GM21786 (cell line): ENCODE data around the gene NACAD.

Experiments used
- ATAC-seq: cut with Tn5 transposase; IDR thresholded peaks from one replicate; pipeline ENCODE4 v1.9.1; 2021; ENCODE audit not compliant: unreplicated experiment

Gene NACAD

DNA sequence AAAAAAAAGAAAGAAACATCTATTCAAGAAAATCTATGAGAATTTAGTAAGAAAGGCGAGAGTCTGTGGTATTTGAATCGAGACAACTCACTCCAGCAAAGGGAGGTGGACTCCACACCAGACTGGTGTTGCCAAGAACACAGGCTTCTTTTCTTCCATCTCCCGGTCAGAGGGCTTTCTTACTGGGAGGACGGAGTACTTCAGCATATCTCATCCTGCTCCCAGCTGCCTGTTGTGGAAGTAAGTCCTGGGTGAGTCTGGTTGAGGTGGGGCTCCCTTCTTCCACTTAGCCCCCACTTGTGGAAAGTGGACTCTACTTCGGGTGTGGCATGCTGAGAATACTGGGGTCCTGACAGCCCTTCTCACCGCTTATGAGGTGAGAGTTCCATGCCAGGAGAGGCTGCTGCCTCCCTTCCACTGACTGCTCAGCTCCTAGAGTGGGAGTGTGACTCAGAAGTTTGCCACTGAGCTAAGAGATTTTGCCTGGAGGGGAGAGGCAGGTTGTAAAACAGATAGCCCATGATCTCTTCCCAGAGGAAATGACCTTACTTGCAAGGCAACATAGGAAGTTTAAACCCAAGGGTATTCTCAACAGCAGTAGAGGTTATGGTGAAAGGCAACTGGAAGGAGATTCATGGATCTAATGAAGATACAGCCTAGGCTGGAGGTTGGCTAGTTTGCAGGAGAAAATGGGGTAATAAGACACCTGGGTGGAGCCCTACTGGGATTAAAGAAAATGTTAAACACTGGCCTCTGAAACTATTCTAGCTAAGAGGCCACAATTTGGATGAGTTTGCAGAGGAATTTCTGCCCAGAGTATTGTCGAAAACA, 3.5 kb upstream of the NACAD start:
- ATAC-seq = no peak

DNA sequence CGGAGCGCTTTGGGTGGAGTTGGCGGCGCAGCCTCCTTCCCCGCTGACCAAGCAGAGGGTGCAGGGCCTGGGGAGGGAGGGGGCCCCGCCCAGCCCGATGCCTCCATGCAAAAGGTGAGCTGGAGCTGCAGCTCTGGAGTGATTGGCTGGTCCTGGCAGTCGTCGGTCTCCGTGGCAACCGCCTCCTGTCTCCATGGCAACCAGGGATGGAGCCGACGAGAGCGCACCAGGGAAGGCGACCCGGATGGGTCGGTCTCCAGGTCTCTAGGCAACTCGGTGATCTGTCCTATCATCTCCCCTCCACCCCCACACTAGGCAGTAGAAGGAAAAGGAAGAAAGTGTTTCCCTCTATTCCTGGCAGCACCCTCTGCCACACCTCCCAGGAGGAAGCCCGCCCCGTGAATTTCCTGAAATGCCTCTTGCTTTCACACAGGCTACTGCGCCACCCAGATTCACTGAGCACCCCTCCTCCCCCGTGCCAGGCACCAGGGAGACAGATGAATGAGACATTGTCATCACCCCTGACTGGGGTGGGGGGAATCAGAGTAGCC, 647 bp upstream of the NACAD start:
- ATAC-seq = no peak

DNA sequence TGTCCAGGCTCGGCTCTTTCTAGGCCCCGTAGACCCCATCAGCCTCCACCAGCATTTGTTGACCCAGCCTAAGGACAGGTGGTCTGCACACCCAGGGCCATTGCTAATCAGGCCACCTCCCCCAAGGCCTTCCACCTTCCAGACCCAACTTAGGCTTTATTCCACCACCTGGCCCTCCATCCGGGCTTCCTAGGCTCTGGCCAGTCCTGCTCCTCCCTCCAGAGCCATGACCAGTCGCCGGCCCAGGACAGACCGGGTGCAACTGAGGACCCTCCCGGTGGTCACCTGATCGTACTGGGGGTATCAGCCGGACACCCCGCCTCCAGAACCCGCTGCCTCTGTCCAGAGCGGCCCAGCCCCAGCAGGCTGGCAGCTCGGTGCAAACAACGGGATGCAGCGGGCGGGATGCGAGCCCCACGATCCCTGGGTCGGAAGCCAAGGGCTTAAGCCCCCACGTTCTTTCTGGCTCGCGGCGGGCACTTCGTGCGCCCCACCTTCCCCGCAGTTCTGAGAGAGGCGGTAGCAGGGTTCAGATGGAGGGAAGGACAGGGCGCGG, 545 bp downstream of the NACAD start:
- ATAC-seq = no peak

DNA sequence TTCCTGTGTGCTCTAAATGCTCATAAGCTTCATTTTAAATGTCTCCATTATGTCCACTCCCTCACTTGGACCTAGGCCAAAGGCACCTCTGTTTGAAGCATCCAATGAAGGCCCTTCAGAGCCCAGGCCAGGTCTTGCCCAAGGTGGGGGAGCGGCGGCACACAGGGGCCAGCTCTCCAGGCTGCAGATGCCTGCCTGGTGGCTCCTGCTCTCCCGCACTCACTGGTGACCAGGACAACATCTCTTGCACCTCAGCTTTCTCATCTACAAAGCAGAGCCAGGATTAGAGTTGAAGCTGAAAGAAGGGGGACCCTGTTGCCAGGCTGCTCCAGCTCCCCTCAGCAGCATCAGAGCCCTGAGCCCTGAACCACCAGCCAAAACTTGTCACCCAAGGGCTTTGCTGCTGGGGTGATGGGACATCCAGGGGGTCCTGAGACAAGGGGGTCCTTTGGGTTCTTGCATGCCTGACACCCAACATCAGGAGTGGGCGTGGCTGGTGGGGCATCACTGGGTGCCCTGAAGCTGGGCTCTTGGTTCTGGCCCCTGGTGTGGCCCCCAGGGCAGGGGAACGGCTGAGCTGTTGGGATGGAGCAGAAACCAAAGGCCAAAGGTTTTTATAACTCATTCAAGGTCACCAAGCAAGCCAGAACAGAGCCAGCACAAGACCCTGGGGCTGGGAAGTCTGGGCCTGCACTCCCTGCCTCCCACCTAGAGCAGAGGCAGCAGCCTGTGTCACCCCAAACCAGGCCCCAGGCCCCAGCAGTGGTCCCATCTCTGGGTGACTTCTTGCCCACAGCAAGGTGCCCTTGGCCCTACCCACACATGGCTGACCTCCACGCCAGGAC, 1.2 kb downstream of the NACAD start:
- ATAC-seq = no peak

DNA sequence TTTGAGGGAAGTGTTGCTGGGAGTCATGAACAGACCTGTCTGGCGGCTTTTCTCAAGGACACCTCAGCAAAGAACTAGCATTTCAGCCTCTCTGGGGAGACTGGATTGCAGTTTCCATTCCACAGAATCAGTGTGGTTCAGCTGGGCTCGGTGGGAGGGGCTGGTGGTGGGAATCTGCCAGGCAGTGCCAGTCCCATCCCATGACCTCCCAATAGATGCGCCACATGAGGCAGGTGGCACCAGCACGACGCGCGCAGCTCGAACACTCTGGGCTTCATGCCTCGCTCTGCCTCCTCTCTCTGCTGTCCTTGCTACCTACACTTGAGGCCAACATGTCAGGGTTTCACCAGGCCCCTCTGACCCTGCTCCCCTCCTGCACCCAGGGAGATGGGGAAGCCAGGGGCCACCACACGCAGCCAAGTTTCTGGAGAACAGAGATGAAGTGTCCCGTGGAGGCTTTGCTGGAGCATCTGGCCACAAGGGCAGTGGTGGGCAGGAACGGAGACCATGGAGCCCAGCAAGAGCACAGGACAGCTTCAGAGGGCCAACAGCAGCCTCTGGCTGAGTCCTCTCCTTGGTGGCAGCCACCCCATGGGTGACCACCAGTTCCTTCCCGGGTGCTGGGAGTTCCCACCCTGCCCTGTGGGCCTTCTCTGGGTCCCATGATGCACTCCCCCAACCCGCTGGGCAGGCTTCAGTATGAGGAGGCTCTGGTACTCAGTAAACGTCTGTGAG, 2.3 kb downstream of the NACAD start:
- no peak for ATAC-seq

DNA sequence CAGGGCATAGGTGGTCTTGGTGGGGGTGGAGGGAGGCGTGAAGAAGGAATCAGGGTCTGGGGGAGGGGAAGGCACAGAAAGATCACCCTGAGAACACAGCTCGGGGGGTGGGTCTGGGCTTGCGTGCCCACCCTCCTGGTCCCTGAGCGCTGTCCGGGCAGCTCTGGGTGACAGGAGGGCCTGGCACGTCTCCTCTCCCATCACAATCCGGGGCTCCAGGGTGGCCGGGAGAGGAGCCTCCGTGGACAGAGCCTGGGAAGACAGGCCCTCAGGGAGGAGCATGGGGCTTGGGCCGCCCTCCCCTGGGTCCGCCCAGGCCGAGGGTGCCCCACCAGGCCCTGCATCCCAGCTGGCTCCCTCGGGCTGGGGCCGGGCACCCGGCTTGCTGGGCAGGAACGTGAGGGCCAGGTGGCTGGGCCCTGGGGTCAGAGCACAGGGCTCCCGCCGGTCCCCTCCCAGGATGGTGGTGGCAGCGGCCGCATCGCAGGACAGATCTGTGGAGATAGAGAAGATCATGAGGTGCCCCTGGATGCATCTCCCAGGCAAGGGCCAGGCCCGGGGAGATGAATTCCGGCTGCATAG, 3.1 kb downstream of the NACAD start:
- no peak for ATAC-seq

DNA sequence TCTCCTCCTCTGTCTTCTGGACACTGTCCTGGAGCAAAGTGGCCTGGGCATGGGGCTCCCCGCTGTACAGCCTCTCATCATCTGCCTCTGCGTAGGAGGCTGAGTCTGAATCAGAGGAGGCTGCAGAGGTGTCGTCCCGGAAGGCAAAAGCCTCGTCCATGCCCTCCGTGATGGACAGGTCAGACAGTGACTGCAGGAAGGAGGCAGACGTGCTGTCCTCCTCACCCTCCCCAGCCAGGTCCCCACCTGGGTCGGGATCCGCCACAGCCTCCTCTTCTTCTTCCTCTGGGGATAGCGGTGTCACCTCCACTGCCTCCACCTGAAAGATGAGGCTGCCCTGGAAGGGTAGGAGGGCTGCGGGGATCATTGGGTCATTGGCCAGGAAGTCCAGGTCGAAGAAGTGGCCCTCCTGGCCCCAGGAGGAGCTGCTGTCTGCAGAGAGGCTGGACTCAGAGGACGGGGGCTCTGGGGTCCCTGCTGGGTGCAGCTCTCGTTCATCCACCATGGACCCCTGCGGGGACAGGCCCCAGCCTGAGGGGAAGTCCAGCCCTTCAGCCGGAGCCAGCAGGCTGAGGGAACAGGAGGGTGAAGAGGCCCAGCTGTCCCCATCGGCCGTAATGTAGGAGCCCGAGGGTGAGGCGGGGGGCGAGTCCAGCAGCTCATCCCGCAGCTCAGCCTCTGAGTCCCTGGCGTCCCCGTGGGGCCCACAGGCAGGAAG, 3.7 kb downstream of the NACAD start:
- no peak for ATAC-seq

DNA sequence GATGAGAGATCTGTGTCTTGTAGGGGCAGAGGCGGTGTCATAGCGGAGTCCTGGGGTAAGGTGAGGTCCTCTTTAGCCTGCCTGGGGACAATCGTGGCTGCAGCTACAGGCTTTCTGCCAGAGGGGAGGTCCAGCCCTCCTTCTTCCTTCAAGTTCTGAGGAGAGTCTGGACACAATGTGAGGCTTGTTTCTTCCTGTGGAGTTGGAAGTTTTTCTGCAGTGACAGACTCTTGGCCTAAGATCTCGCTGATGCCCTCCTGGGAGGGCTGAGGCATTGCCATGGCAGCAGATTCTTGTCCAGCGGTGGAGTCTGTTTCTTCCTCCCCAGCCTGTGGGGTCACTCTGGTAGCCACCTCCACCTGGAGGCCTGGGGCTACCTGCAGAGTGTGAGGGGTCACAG, 4.4 kb downstream of the NACAD start:
- ATAC-seq = no peak

DNA sequence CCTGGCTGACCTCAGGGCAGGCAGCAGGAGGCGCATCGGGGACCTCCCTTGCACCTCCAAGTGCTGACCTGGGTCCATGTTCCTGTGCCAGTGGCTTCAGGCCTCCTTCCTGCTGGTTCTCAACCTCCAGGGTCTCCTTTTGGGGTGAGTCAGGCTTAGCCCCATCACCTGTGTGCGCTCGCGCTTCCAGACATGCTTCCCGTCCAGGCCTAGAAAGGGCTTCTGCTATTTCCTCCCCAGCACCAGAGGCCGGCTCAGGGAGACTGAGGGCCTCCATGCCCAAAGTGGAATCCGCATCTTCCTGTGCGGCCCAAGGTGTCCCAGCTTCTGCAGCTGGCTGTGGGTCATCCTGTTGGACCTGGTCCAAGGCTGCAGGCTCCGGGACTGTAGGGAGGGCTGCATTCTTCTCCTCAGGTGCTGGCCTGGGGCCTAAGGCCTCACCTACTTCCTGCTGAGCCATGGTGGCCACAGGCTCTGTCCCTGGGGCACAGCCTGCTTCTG, 5.9 kb downstream of the NACAD start:
- no peak for ATAC-seq

DNA sequence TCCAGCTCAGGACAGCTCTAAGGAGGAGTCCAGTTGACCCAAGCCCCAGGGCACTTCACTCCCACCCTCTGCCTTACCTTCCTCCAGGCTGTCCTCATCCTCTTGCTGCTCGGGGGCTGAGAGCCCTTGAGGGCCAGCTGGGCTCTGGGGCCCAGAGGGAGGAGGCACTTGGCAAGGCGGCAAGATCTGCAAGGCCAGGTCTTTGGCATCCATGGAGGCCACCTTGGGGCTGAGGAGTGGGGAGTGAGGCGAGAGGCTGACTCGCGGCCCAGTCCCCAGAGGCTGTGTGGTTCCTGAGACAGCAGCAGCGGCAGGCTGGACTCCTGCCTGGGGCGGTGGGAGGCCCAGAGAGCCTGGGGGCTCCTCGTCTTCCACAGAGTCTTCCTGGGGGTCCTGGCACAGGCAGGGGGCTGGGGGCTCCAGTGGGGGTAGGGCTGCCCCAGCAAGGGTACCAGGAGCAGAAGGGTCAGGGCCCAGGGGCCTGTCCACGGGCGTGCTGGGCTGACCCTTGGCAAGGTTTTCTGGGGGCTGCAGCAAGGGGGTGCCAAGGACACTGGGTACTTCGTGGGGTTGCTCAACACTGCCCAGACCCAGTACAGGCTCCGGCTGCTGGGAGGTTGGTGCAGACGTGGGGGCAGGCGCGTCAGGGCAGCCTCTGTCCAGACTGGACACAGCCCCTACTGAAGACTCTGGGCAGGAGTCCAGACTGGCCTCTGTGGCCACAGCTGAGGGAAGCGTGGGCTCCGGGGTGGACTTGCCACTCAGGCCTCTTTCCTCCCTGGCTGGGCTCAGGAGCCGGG, 6.5 kb downstream of the NACAD start:
- ATAC-seq = no peak

DNA sequence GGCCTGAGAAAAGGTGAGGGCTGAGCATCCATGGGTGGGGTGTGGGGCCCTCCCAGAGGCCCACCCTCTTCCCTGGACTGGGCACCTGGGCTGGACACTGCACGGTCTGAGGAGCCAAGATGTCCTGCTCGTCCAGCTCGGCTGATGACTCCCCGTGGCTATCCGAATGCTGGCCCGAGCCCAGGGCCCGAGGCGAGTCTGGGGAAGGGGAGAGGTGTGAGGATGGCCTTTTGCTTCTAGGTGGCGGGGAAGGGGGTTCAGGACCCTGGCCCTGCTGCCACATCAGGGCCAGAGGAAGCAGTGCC, 7.1 kb downstream of the NACAD start:
- ATAC-seq = no peak

DNA sequence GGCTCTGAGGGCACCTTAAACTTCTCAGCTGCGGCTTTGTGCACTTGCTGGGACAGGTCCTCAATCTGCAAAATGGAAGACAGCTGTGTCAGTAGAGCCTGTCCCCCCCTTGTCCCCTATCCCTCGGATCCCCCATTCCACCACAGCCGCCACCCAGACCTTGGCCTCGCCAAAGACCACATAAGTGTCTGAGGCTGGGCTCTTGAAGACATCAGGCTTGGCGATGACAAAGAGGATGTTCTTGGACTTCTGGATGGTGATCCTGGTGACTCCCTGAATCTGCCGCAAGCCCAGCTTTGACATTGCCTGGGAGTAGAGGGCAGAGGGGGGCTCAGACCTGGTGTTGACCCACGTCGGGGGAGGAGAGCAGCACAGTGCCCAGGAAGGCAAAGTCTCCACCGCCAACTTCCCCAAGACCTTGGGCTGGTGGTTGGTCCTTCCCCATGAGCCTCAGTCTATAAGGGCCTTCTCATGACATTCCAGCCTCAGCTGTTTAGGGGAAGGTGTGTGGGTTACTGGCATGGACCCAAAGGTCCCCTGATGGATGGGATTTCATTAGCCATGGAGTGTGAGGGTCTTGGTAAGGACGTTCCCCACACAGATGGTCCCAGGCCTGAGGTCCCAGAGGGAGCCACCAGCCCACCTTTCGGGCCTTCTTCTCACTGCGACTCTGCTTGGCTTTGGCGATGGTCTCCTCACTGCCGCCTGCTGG, 7.7 kb downstream of the NACAD start:
- no peak for ATAC-seq

DNA sequence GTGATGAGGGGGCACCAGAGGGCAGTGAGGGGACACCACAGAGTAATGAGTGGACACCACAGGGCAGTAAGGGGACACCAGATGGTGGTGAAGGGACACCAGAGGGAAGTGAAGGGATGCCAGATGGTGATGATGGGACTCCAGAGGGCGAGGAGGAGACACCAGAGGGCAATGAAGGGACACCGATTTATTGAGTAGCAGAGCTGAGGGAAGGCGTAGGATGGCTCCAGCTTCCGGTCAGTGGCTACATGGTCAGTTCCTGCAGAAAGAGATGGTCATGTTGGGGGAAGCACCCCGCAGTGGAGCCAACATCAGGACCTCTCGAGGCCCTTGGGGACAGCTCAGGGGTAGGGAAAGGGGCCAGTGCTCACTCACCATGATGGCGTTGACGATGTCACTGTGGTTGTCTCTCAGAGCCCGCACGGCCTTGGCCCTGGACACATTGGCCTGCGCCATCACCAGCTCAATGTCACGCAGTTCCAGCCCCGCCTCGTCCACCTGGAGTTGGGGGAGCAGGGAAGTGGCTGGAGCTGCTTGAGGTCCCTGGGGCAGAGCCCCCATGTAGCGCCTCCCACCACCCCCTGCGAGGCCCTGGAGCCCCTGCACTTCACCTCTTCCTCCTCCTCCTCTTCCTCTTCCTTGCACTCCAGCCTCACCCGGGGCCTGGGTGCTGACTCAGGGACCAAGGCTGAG, 8.4 kb downstream of the NACAD start:
- ATAC-seq = no peak

DNA sequence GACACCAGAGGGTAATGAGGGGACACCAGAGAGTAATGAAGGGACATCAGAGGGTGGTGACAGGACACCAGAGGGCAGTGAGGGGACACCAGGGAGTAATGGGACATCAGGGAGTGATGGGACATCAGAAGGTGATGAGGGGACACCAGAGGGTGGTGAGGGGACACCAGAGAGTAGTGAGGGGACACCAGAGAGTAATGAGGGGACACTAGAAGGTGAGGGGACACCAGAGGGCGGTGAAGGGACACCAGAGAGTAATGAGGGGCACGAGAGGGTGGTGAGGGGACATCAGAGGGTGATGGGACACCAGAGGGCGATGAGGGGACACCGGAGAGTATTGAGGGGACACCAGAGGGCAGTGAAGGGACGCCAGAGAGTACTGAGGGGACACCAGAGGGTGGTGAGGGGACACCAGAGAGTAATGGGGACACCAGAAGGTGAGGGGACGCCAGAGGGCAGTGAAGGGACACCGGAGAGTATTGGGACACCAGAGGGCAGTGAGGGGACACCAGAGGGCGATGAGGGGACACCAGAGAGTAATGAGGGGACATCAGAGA, 10.6 kb downstream of the NACAD start:
- ATAC-seq = no peak

DNA sequence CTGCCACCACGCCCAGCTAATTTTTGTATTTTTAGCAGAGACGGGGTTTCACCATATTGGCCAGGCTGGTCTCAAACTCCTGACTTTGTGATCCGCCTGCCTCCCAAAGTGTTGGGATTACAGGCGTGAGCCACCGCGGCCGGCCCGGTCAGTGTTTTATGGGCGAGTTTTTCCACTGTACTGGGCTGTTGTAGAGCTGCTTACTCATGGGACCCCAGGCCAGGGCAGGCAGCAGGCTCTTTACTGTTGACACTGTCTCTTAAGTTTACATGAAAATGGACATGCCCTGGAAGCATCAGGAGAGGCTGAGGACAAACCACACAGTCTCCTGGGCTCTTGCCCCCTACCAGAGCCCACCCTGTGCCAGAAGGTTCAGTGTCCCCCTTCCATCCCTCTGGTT, 11.2 kb downstream of the NACAD start:
- no peak for ATAC-seq

DNA sequence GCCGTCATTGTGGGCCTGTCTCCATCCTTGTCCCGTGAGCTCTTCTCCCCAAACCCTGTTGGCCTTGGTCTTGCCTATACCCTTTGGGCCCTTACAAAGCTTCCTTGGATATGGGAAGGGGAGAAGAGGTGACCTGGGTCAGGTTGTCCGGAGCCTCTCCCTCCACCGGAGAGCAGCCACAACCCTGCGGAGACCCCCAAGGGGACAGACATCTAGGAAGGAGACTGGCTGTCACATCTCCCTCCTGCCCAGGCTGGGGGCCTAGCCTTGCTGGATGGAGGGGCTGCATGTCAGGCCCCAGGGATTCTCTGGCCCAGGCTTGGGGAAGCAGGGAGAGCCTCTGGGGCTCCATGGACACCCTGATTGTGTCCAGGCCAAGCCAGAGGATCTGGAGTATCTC, 11.8 kb downstream of the NACAD start:
- ATAC-seq = no peak

DNA sequence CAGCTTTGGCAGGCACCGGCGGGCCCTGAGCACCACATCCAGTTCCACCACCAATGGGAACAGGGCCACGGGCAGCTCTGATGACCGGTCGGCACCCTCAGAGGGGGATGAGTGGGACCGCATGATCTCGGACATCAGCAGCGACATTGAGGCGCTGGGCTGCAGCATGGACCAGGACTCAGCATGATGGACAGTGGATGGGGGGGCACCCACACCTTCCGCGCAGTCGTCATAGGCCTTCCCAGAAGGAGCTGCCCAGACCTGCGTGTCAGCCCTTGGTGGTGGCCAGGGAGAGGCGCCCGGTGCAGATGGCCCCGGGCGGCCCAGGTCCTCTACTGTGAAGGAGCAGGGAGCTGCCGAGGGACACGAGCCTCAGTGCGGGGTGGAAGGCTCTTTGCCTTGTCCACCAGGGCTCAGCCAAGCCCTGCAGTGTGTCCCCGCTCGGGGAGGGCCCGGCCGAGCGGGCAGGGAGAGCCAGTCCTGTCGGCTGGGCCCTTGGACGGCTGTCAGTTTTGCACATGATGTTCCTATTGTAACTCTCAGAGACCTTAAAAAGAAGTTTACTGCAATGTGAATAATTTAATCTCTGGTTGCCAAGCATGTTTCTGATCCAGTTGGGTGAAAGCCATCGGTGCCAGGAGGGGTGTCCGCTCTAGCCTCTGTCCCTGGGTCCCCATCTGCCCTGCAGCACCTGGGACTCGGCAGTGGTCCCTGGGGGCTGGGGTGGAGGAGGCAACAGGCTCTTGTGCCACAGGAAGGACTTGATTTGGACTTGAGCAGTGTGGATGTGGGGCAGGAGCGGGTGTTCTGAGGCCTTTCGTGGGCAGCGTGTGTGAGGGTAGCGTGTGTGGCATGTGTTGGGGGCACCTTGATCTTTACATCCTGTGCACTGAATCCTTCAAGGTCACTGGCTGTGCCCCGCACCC, 12.6 kb downstream of the NACAD start:
- ATAC-seq = no peak
